CD14-positive monocyte (primary cell): ENCODE results near the gene CTDSPL2. TPM values are rescaled to one million over a fixed set of nuclear protein-coding genes. Genes with fewer than 3 reads are reported as not detected.
"Not testable (repeated sequence)": the region's sequence is repeated elsewhere in the genome, so short reads cannot be mapped to it uniquely, and the experiment has no call there.

ENCODE experiments used
- DNase-seq, 3 donors: peaks; one replicate each; pipeline ENCODE4 v3.0.0-alpha.2; 2011 to 2022
- H2AFZ ChIP-seq: 2 replicates; pipeline ENCODE4 v1.6.0; 2012; ENCODE audit warnings: mild to moderate bottlenecking, low read depth, low read length, inconsistent platforms; ENCODE audit not compliant: insufficient read depth, poor library complexity, severe bottlenecking
- H3K27ac ChIP-seq, 2 donors: 1 replicate in 1 of 2; 2 replicates in 1 of 2; pipeline ENCODE4 v1.5.1; 2012 to 2013; ENCODE audit warnings: low read length in 2 of 2, control low read depth in 1 of 2, inconsistent platforms in 1 of 2, low read depth in 1 of 2, mild to moderate bottlenecking in 1 of 2
- H3K27me3 ChIP-seq, 2 donors: one replicate each; pipeline versions ENCODE4 v1.6.0 to v1.6.1; 2011 to 2013; ENCODE audit warnings: low read length in 2 of 2; ENCODE audit not compliant: control insufficient read depth in 2 of 2, insufficient read depth in 2 of 2
- H3K36me3 ChIP-seq, 2 donors: replicated peaks in 1 of 2; 1 replicate in 1 of 2; 2 replicates in 1 of 2; pipeline versions ENCODE4 v1.5.1 to v1.6.1; 2012 to 2013; ENCODE audit warnings: low read length in 2 of 2, control low read depth in 1 of 2, inconsistent platforms in 1 of 2, mild to moderate bottlenecking in 1 of 2; ENCODE audit not compliant: insufficient read depth in 2 of 2, control insufficient read depth in 1 of 2
- H3K4me1 ChIP-seq, 2 donors: 1 replicate in 1 of 2; 2 replicates in 1 of 2; pipeline versions ENCODE4 v1.5.1 to v1.6.1; 2012 to 2013; ENCODE audit warnings: low read length in 2 of 2, control low read depth in 1 of 2, inconsistent platforms in 1 of 2, mild to moderate bottlenecking in 1 of 2, moderate library complexity in 1 of 2; ENCODE audit not compliant: insufficient read depth in 2 of 2, control insufficient read depth in 1 of 2
- H3K4me2 ChIP-seq: replicated peaks from 2 replicates; pipeline ENCODE3; 2012; ENCODE audit warnings: low read length, moderate library complexity, mild to moderate bottlenecking; ENCODE audit not compliant: poor library complexity, severe bottlenecking; ENCODE audit errors: extremely low read depth
- H3K4me3 ChIP-seq, 3 experiments: fragments of 200-600 bp in 1 of 3; sonication (generic) in 1 of 3; replicated peaks in 1 of 3; 1 replicate in 2 of 3; 2 replicates in 1 of 3; pipeline ENCODE4 v1.5.1; 2011 to 2013; ENCODE audit warnings: low read length in 3 of 3, mild to moderate bottlenecking in 3 of 3, control low read depth in 2 of 3, low read depth in 2 of 3, inconsistent platforms in 1 of 3, moderate library complexity in 1 of 3
- H3K79me2 ChIP-seq: 2 replicates; pipeline ENCODE4 v1.6.0; 2012; ENCODE audit warnings: mild to moderate bottlenecking, control low read depth, inconsistent platforms, low read length, moderate library complexity; ENCODE audit not compliant: insufficient read depth
- H3K9ac ChIP-seq: 2 replicates; pipeline ENCODE4 v1.6.0; 2017; ENCODE audit warnings: low read length, mild to moderate bottlenecking; ENCODE audit not compliant: insufficient read depth, poor library complexity, severe bottlenecking
- H3K9me3 ChIP-seq, 2 donors: replicated peaks in 1 of 2; 1 replicate in 1 of 2; 2 replicates in 1 of 2; pipeline versions ENCODE4 v1.5.1 to v1.6.1; 2012 to 2013; ENCODE audit warnings: low read length in 2 of 2, control low read depth in 1 of 2; ENCODE audit not compliant: control insufficient read depth in 1 of 2, insufficient read depth in 1 of 2
- H4K20me1 ChIP-seq: 2 replicates; pipeline ENCODE4 v1.6.0; 2012; ENCODE audit warnings: mild to moderate bottlenecking, low read length, control low read depth, moderate library complexity; ENCODE audit not compliant: insufficient read depth
- H3K27ac Mint-ChIP-seq, 7 donors: one replicate each; pipeline ENCODE4 v1.8.0; 2020; ENCODE audit warnings: mild to moderate bottlenecking in 7 of 7, mixed read lengths in 7 of 7, moderate library complexity in 6 of 7, inconsistent platforms in 2 of 7
- H3K27me3 Mint-ChIP-seq, 3 donors: one replicate each; pipeline ENCODE4 v1.8.0; 2021 to 2022; ENCODE audit warnings: low read depth in 3 of 3, mild to moderate bottlenecking in 3 of 3, mixed read lengths in 3 of 3, moderate library complexity in 3 of 3, inconsistent platforms in 1 of 3
- H3K36me3 Mint-ChIP-seq, 2 donors: one replicate each; pipeline ENCODE4 v1.8.0; 2020; ENCODE audit warnings: mixed read lengths in 2 of 2, inconsistent platforms in 1 of 2, mild to moderate bottlenecking in 1 of 2
- H3K4me1 Mint-ChIP-seq: one replicate; pipeline ENCODE4 v1.8.0; 2020; ENCODE audit warnings: mild to moderate bottlenecking, mixed read lengths
- H3K4me3 Mint-ChIP-seq, 2 donors: one replicate each; pipeline ENCODE4 v1.8.0; 2020; ENCODE audit warnings: mild to moderate bottlenecking in 2 of 2, mixed read lengths in 2 of 2, moderate library complexity in 1 of 2
- H3K9me3 Mint-ChIP-seq, 7 donors: one replicate each; pipeline ENCODE4 v1.8.0; 2020 to 2022; ENCODE audit warnings: mixed read lengths in 7 of 7, mild to moderate bottlenecking in 6 of 7, moderate library complexity in 6 of 7, inconsistent platforms in 2 of 7
- CTCF ChIP-seq: fragments of 200-600 bp; IDR thresholded peaks from one replicate; pipeline ENCODE4 v1.8.0; 2022; ENCODE audit warnings: antibody characterized with exemption, mild to moderate bottlenecking
- WGBS: methylation state at CpG from one replicate; pipeline ENCODE4 v1.1.5; 2013; ENCODE audit warnings: missing lambda C conversion rate; ENCODE audit not compliant: insufficient coverage; 5-methylcytosine and 5-hydroxymethylcytosine counted together
- intact Hi-C, 2 donors: fragments of 100-400 bp; cut with micrococcal nuclease; formaldehyde crosslinking; loops; one replicate each; pipeline versions ENCODE4 v1.15.0 to v1.15.1; 2023
- polyA plus RNA-seq, 3 donors: library from polyadenylated mRNA; depleted of rRNA in 1 of 3; unstranded in 2 of 3; stranded (reverse) in 1 of 3; fragments of 300-500 nt in 2 of 3; fragments of >200 nt in 1 of 3; fragmentation: Illumina TruSeq in 2 of 3; gene quantifications; 1 replicate in 2 of 3; 2 replicates in 1 of 3; pipeline ENCODE4 v1.2.3, GENCODE V29; 2012 to 2021

The CTDSPL2 gene
- polyA plus RNA-seq, 3 donors = 18.1 to 31.4 (median 24.5) TPM

DNA sequence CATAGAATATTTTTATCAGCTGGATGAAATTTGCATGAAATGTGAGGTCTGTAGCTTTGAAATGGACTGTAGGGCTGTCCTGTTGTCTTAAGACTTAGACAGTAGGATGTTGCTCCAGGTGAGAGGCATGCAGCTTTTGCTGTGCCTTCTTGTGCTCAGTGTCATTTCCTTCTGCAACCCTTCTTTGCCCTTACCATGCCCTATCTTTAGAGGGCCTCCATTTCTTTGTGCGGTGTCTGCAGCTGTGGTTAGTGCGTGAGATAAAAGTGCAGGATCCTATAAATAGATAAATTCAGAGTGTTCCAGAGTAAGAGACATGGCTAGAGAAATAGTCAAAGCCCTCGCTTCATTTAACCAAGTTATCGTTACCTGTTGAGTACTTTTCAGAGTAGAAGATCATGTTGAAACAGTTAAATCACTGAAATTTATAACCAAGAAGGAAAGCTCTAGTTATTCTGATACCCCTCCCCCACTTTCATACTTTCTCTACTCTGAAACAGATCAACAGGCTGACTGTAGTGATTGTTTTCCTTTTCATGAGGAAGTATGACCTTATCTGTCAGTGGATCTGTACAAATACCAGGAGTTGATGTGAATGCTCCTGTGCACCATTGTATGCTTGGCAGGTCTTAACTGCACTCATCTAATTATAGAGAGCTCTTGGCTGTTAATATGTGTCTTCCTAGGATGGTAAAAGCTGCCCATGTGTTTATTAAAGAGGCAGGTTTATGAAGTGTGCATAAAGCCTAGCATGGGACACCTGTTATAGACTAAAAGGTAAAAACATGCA lies 127.7 kb downstream of the CTDSPL2 start:
- Histone ChIP-seq H3K4me1 (no peaks in the 10 kb centered on the region), H3K4me2 (no peak overlapping the region), H2AFZ (no peak overlapping the region), H3K9ac (no peak overlapping the region), H4K20me1 (peaks cover 68% of the 10 kb centered on the region), H3K79me2 (peaks cover 19% of the 10 kb centered on the region), H3K9me3 (no peaks in the 10 kb centered on the region), H3K27ac (no peak overlapping the region), H3K4me3 (no peak overlapping the region), H3K27me3 (no peaks in the 10 kb centered on the region), H3K36me3 (peaks cover 79 to 95% of the 10 kb centered on the region in 2 donors)
- WGBS = no CpG with 5 or more reads among the region's 4 CpGs
- Mint-ChIP-seq H3K4me1 (peaks cover 2% of the 10 kb centered on the region), H3K9me3 (no peaks in the 10 kb centered on the region), H3K27me3 (no peaks in the 10 kb centered on the region), H3K36me3 (peaks cover 69 to 90% of the 10 kb centered on the region in 2 donors), H3K4me3 (no peak overlapping the region), H3K27ac (peak overlapping the region in 2 of 7 donors; percentile 17 to 55)
- DNase-seq = no peak
- no peak for TF ChIP-seq CTCF
- intact Hi-C loops = no loop called here

GRCh38 chr15:44560926-44561325 lies 133.5 kb downstream of the CTDSPL2 start:
- DNase-seq, H3K9me3 ChIP-seq: not testable (repeated sequence)
- H3K36me3 Mint-ChIP-seq = peaks cover 84 to 95% of the 10 kb centered on the region in 2 donors

More at GRCh38 chr15:44560926-44561325, 133.5 kb downstream of the CTDSPL2 start:
- H3K4me3 ChIP-seq, H3K27me3 Mint-ChIP-seq, H3K79me2 ChIP-seq, H3K27me3 ChIP-seq, intact Hi-C loops, H3K4me3 Mint-ChIP-seq, H3K9ac ChIP-seq, H3K4me1 ChIP-seq, H2AFZ ChIP-seq, H3K4me1 Mint-ChIP-seq, H3K9me3 Mint-ChIP-seq, H3K4me2 ChIP-seq, H3K27ac ChIP-seq: not testable (repeated sequence)
- peak overlapping the region in 1 of 7 donors; percentile 72 for H3K27ac Mint-ChIP-seq
- peaks cover 94 to 100% of the 10 kb centered on the region in 2 donors for H3K36me3 ChIP-seq
- H4K20me1 ChIP-seq = peaks cover 51% of the 10 kb centered on the region
